OCI-LY7 (cell line): ENCODE data around the gene VPS37B.

Experiments used
- EZH2phosphoT487 ChIP-seq: fragments of 200-600 bp; sonication (generic); IDR thresholded peaks from 2 replicates; pipeline ENCODE4 v1.6.1; 2018; ENCODE audit warnings: low read depth, borderline replicate concordance, mild to moderate bottlenecking, mixed run types, antibody characterized with exemption, low read length, moderate library complexity, mixed read lengths
- TF ChIP-seq, protein P1 (sequence below): fragments of 200-600 bp; sonication (generic); conservative IDR thresholded peaks from 2 replicates; pipeline ENCODE4 v1.5.1; 2014; ENCODE audit warnings: mild to moderate bottlenecking, antibody characterized with exemption, low read length, moderate library complexity, mixed read lengths

GRCh38 chr12:122871851-122872780 lies 23.8 kb downstream of the VPS37B start:
- TF ChIP-seq EZH2phosphoT487 = no peak
- TF ChIP-seq, protein P1, sequence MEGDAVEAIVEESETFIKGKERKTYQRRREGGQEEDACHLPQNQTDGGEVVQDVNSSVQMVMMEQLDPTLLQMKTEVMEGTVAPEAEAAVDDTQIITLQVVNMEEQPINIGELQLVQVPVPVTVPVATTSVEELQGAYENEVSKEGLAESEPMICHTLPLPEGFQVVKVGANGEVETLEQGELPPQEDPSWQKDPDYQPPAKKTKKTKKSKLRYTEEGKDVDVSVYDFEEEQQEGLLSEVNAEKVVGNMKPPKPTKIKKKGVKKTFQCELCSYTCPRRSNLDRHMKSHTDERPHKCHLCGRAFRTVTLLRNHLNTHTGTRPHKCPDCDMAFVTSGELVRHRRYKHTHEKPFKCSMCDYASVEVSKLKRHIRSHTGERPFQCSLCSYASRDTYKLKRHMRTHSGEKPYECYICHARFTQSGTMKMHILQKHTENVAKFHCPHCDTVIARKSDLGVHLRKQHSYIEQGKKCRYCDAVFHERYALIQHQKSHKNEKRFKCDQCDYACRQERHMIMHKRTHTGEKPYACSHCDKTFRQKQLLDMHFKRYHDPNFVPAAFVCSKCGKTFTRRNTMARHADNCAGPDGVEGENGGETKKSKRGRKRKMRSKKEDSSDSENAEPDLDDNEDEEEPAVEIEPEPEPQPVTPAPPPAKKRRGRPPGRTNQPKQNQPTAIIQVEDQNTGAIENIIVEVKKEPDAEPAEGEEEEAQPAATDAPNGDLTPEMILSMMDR = no peak
